ENCODE results near the gene BRINP3.

Gene BRINP3

DNA sequence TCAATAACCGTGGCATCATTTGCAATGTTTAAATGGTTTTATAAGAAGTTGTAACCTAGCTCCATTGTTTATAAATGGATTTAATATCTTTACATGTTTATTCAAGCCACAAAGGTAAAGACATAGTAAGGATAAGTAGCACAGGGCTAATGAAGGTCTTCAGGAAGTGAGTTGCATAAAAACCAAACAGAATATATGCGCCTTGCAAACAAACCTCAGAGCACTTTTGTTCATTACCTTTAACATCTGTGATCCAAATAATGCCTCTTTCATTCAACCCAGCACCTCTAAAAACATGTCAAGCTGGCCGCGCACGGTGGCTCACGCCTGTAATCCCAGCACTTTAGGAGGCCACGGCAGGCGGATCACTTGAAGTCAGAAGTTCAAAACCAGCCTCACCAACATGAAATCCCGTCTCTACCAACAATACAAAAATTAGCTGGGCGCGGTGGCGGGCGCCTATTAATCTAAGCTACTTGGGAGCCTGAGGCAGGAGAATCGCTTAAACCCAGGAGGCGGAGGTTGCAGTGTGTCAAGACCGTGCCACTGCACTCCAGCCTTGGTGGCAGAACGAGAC lies 25.3 kb downstream of the BRINP3 start:
- no peak for DNase-seq (ENCODE audit: low spot score)

DNA sequence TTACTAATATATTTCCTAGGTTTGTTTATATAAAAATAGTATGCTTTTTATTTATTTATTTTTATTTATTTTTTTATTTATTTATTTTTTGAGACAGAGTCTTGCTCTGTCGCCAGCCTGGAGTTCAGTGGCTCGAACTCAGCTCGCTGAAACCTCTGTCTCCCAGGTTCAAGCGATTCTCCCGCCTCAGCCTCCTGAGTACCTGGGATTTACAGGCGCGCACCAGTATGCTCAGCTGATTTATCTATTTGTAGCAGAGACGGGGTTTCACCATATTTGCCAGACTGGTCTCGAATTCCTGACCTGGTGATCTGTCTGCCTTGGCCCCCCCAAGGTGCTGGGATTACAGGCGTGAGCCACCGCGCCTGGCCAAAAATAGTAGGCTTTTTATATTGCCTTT lies 33.2 kb downstream of the BRINP3 start:
- DNase-seq (ENCODE audit: low spot score) = no peak

DNA sequence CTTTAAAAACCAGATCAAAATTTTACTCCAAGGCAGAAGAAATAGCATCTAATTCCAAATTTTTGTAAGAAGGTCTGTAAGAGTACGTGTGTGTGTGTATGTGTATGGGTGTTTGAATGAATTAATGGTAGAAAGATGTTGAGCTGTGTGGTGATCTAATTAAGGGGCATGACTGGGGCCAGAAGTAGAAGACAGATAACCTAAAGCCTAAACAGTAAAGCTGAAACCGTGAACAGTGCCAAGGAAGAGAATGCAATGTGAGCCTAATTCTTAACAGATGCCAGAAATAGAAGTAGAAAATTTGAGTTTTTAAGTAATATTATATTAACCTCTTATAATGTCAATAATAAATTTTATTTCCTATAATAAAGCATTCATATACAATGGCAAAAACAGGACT lies 38.2 kb downstream of the BRINP3 start:
- peak; percentile 16 for DNase-seq (ENCODE audit: low spot score)

DNA sequence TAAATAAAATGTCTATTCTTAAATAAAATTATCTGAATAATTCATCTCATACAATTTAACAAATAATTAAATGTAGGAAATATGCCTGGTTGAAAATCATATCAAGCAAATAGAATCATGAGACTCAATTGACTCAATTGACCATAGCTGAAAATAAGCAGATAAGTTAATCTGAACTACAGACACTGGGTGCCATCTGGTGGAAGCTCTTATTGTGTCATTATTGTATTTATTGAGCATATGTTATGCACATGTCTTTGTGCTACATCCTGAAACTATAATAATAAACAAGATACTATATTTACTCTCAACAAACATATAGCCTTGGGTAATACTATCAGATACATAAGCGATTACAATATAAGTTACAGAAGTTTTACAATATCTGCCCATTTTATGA lies 41.0 kb downstream of the BRINP3 start:
- DNase-seq (ENCODE audit: low spot score) = peak; percentile 27

DNA sequence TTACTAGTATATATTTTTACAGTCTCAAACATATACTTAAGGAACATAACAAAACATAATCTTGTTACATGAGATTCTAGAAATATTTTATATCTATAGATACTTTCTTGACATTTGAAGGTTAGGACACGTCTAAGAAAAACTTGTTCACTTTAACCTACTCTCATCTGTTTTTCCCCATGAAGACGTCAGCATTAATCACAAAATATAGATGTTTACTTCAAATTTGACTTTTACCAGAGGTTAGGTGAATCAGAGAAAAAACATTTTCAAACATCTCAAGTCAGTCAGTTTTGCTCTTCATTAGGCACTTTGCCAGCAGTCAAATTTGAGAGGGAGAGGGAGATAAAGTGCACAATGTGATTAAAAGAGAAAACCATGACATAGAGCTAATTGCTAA lies 47.7 kb downstream of the BRINP3 start:
- DNase-seq (ENCODE audit: low spot score) = no peak

DNA sequence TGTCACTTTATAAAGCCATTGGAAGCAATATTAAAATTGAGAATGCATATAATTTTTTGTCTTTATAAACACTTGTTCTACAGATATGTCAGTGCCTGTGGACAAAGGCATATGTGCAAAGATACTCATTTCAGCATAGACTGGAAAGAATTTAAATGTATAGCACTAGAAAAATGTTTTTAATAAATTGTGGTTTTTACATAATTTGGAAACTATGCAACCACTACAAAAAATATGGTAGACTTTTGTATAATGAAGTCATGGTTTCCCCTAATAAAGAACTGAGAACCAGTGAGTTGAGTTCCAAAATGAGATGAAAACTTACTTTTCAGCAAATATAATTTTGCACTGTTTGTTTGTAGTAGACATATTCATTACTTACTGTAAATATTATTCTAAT lies 48.5 kb downstream of the BRINP3 start:
- DNase-seq (ENCODE audit: low spot score) = no peak

DNA sequence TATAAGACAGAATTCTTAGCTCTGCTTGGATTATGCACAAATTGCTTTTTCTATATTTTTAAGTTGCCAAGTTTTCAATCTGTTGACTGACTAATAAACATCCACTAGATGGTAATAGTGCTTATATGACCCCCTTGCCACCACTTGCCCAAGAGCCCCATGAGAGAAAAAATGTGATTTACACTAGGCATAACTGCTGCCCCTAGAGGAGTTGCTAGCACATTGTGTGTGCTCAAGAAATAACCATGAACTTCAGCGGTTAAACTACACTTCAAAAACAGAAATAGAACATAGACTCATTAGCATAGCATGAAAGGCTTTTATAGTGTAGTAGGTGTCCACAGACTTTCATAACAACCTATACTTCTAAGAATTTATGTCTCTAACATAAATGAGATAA lies 61.4 kb downstream of the BRINP3 start:
- no peak for DNase-seq (ENCODE audit: low spot score)

DNA sequence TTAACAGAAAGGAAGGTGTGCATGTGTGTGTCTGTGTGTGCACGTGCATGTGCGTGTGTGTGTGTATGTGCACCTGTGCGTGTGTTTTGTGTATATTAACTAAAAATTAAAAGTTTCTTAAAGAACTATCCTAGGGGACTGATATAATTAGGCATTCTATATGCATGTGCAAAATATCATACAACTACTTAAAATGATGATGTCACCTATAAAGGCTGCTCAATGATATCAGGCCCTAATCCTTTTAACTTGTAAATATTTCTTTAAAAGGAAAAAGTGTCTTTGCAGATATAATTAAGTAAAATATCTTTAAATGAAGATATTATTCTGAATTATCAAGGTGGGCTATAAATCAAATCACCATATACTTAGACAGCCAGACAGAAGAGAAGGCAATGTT lies 64.5 kb downstream of the BRINP3 start:
- no peak for DNase-seq (ENCODE audit: low spot score)

DNA sequence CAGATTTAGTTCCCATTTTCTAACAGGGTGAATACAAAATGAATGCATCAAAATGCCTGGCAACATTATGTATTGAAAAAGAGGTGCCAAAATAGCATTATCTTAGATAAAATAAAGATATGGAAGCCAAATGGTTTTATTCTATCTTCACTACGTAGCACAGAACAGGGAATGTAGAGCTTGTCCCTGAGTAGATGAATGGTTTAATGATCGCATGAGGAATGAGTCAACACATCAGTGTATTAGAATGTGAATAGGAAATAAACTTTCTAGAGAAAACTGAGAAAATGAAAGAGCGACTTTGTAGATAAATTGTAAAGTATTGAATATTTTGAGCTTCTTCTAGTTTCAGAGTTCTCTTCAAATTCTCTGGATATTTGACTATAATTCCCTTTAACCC lies 74.3 kb downstream of the BRINP3 start:
- DNase-seq (ENCODE audit: low spot score) = no peak

DNA sequence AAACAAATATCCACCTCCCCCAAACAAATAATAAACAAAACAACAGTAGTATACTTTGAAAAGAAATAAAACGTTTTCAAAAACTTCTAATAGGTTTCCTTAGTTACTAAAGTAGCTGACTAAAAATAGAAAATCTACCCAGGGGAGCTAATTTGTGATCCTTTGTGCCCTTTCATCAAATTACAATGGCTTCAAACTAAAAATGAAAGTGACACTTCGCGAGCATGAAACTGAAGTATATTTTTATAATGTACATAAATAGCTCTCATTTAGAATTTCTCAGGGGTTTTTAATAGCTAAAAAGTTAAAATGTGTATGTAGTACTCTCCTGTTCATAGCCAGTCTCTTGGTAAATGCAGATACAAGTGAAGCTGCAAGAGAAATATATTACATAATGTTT lies 78.4 kb downstream of the BRINP3 start:
- DNase-seq (ENCODE audit: low spot score) = no peak

DNA sequence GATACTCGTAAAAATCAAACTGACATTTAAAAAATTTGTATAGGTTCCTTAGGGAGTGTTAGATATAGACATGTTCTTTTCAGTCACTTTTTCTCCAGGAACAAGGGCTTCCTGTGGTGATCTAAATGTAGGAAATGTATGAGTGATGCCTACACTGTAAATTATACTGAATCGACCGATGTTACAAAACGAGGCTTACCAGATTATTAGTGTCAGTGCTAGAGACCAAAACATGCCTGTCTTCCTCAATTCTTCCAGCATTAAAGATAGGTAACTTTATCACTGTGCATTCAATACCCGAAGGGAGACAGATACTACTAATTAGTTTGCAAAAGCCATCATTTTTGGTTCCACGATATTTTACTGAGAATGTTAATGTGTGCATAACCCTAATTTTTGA lies 86.1 kb downstream of the BRINP3 start:
- no peak for DNase-seq (ENCODE audit: low spot score)

DNA sequence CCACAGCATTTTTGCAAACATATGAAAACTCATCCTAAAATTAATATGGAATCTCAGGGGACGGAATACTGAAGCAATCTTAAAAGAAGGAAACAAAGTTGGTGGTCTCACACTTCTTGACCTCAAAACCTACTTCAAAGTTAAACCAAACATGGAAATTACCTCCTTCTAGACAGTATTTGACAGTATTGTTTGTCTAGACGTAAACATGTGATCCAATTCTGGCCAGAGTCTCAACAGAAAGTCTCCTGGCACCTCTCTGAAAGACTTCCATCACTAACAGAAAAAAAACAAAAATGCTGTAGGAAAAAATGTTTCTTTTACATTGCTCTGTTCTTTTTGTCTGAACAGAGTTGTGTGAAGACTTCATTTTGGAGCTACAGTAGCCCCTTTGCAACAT lies 99.7 kb downstream of the BRINP3 start:
- DNase-seq (ENCODE audit: low spot score) = no peak

DNA sequence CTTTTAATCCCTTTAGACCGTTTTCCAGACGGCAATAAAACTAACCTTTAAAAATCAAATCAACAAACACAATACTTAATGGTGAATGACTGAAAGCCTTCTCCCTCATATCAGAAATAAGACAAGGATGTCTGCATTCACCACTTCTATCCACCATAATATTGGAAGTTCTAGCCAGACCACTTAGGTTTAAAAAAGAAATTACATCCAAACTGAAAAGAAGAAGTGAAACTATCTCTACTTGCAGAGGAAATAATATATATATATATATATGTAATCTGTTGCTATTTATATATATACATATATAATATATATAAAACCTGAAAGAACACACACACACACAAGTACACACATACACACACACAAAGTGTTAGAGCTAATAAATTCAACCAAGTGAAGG lies 100.4 kb downstream of the BRINP3 start:
- DNase-seq (ENCODE audit: low spot score) = no peak

DNA sequence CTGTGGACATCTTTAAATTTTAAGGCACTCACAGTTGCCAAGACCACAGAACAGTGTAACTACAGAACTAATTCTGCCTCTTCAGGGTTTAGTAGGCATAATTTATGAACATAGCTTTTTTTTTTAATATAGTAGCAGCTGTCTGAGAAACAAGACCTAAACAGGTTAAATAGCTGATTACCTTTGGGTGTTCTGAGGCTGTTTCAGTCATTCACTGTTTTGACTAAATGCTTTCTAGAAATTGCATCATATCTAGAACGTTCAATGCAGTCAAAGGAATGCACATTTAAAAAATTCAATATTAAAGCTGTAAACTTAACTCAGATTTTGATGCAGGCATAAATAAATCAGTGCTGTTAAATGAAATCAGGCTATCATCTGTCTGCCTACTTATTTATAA lies 101.6 kb downstream of the BRINP3 start:
- DNase-seq (ENCODE audit: low spot score) = no peak

DNA sequence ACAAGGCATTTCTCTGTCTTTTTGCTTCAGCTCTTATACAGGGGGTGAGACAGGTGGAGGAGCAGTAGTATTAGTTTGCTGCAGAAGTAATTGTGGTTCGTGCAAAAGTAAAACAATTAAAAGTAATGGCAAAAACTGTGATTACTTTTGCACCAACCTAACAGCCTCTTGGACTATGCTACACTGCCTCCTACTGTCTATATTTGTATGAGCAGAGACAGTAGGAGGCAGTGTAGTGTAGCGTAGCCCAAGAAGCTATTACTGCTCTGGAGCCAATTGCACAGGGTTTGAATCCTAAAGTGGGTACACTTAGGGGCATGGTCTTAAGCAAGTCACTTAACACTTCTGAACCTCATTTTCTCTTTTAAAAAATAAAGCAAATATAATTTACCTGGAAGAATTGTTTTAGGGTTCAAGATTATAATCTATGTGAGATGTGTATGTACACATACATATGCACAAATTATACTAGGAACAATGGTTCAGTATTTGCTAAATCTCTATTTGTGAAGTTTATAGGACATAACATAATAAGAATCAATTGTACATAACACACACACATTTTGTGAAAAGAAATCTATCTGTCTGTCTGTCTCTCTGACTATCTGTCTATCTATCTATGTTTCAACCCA lies 103.8 kb downstream of the BRINP3 start:
- DNase-seq (ENCODE audit: low spot score) = no peak

DNA sequence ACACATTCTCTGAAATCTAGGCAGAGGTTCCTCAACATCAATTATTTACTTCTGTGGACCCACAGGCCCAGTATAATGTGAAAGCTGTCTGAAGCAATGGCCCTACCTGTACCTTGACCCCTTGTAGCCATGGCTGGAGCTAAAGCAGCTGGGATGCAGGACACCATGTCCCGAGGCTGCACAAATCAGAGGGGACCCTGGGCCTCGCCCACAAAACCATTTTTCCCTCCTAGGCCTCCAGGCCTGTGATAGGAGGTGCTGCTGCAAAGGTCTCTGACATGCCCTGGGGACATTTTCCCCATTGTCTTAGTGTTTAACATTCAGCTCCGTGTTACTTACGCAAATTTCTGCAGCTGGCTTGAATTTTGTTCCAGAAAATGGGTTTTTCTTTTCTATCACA lies 110.5 kb downstream of the BRINP3 start:
- DNase-seq (ENCODE audit: low spot score) = no peak

DNA sequence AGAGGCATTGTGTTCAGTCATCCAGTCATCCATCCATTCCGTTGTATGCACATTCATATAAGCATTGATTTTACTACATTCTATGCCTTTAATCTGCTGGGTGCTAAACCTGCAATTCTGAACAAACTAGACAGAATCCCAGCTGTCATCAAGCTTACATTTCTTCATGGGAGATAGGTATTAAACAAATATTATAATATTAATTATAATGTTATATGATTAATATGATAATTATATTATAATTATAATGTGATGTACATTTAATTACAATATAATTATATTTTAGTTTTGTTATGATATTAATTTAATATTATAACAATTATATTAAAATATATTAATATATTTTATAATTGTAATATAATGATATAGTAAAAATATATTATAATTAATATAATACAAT lies 112.4 kb downstream of the BRINP3 start:
- no peak for DNase-seq (ENCODE audit: low spot score)

DNA sequence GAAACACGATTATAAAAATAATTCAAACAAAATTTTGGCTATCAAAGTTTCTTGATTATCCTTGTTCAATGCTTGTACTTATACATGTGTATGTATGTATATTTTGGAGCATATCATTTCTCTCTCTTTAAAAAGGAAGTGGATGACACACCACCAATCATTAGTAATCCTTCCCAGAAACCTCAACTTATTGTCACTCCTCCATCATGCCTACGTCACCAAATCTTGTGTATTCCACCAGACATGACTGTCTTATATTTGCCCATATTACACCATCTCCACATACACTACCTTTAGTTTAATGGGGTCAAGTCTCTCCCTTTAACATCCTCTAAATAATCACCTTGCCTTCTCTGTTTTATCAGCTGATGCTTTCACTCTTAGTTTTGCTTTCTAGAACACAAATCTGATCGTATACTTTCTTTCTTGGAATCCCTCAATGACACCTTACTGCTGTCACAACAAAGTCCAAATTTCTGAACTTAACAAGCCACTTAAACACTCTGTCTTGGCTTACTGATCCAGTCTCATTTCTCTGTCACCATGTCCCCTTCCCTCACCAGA lies 124.0 kb downstream of the BRINP3 start:
- no peak for DNase-seq (ENCODE audit: low spot score)

DNA sequence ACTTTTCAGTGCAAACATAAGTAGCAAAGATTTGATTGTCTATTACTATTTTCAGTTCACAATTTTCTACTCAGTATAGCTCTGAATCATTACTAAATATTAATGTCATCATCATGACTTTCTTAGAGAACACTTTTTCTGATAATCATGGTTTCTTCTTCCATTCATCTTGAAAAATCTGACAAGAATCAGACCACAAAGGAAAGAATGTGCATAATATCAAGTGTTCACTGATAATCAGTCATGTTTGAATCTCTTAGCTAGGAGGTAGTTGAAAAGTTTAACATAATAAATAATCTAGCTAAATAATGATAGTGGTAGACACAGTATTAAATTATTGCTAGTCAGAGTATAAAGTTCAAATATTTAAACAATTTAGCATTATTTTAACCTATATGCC lies 133.2 kb downstream of the BRINP3 start:
- no peak for DNase-seq (ENCODE audit: low spot score)

DNA sequence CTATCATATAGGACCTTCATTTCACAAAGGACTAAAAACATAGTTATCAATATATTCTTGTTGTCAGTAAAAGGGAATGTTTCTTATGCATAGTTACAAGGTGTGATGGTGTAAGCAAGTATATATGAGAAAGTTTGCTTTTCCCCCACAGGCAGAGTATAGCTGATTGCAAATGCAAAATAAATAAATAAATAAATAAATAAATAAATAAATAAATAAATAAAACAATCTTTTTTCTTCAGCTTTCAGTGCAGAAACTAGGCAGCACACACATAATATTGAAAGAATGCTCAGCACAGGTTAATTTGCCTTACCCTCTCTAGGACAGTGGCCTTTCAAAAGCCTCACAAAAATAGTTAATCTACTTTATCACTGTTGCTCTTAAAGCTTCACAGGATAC lies 138.8 kb downstream of the BRINP3 start:
- no peak for DNase-seq (ENCODE audit: low spot score)

DNA sequence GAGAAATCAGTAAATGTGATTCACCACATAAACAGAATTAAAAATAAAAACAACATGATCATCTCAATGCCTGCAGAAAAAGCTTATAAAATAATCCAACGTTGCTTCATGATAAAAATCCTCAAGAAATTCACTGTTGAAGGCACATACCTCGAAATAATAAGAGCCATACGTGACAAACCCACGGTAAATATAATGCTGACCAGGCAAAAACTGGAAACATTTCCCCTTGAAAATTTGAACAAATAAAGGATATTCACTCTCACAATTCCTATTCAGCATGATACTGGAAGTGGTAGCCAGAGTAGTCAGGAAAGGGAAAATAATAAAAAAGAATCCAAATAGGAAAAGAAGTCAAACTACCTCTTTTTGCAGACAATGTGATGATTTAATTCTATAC lies 148.8 kb downstream of the BRINP3 start:
- no peak for DNase-seq (ENCODE audit: low spot score)

DNA sequence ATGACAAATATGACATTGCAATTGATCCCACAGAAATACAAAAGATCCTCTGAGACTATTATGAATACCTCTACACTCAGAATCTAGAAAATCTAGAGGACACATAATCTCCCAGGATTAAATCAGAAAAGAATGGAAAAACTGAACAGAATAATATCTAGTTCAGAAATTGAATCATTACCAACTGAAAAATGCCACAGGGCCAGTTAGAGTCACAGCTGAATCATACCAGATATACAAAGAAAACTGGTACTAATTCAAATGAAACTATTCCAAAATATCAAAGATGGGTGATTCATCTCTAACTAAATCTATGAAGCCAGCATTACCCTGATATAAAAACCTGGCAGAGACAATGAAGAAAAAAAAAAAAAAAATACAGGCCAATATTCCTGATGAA lies 149.3 kb downstream of the BRINP3 start:
- DNase-seq (ENCODE audit: low spot score) = no peak

DNA sequence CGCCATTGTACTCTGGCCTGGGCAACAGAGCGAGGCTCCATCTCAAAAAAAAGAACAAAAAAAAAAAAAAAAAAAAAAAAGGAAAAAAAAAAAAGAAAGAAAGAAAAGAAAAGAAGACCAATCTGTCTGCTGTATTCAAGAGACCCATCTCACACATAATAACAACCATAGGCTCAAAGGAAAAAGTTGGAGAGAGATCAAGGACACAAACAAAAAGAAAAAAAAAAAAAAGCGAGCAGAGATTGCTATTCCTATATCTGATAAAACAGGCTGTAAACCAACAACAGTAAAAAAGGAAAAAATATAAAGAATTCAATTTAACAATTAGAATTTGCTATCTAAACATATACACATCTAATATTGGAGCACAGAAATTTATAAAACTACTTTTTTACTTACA lies 150.4 kb downstream of the BRINP3 start:
- DNase-seq (ENCODE audit: low spot score) = no peak

DNA sequence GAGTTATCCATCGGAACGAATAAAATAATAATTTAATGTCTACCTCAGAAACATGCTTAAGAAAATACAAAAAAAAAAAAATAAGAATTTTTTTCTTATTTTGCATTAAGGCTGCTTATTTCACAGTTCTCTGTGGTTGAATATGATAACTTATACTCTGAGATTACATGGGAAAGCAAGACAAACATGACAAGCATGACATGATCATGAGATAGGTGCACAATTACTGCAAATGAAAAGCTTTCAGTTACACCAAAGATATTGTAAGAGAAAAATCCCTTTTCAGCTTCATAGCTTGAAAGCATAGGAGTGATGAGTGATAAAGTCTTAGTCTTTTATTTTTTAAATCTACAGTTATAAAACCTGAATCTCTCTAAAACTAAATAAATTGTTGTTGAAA lies 154.1 kb downstream of the BRINP3 start:
- no peak for DNase-seq (ENCODE audit: low spot score)

All from SK-N-DZ (cell line).